22Rv1 (cell line): Measurements from ENCODE around the gene SPZ1.

ENCODE experiments used
- CTCF ChIP-seq: fragments of 450-650 bp; IDR thresholded peaks from 2 replicates; pipeline ENCODE4 v1.5.1; 2017; ENCODE audit warnings: mild to moderate bottlenecking
- ZFX ChIP-seq: fragments of 450-650 bp; IDR thresholded peaks from 2 replicates; pipeline ENCODE4 v1.6.1; 2017; ENCODE audit warnings: antibody characterized with exemption, borderline replicate concordance

- TF ChIP-seq CTCF, result no peak
- TF ChIP-seq ZFX, result no peak
Measured at GRCh38 chr5:80276186-80276585, 43.6 kb upstream of the SPZ1 start.
